Measurements from ENCODE around the gene CYB561D2.

DNA sequence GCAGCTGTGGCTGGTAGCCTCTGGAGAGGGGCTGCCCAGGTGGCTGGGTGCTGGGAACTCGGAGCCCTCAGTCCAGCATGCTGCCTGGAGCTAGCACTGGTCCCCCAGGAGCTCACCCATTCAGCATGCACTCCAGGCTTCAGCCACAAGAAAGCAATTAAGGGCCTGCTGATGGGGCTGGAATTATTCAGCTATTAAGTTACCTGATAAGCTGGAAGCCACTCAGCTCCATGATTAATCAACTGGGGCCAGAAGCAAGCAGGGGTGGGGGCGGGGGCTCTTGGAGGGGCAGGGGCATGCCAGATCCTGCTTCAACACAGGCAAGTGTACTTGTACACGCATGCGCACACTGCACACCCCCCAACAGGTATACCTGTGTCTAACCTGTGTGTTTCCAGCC, 30.7 kb downstream of the CYB561D2 start:
- TF ChIP-seq EZH2phosphoT487 (IDR thresholded peaks at IDR 0.05; ENCODE audit: low read depth) = no peak
- TF ChIP-seq, protein P1, sequence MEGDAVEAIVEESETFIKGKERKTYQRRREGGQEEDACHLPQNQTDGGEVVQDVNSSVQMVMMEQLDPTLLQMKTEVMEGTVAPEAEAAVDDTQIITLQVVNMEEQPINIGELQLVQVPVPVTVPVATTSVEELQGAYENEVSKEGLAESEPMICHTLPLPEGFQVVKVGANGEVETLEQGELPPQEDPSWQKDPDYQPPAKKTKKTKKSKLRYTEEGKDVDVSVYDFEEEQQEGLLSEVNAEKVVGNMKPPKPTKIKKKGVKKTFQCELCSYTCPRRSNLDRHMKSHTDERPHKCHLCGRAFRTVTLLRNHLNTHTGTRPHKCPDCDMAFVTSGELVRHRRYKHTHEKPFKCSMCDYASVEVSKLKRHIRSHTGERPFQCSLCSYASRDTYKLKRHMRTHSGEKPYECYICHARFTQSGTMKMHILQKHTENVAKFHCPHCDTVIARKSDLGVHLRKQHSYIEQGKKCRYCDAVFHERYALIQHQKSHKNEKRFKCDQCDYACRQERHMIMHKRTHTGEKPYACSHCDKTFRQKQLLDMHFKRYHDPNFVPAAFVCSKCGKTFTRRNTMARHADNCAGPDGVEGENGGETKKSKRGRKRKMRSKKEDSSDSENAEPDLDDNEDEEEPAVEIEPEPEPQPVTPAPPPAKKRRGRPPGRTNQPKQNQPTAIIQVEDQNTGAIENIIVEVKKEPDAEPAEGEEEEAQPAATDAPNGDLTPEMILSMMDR (IDR thresholded peaks at IDR 0.05; ENCODE audit: low read depth, low read length) = no peak
